Activated CD4-positive, alpha-beta T cell treated with anti-CD3 and anti-CD28 coated beads, Interleukin-2, Interleukin-6, amounts not matched to agents 100 ng/mL and 50 ng/mL, durations not matched to agents 16 hours and 8 hours (primary cell): ENCODE results near the gene ANKFY1.
"Not testable (repeated sequence)": the region's sequence is repeated elsewhere in the genome, so short reads cannot be mapped to it uniquely, and the experiment has no call there.

Experiments used
- DNase-seq: peaks from one replicate; pipeline ENCODE4 v3.0.0-alpha.2; 2020

The ANKFY1 gene

GRCh38 chr17:4152471-4152870 lies 111.3 kb downstream of the ANKFY1 start:
- DNase-seq, result no peak

GRCh38 chr17:4150096-4150495 lies 113.7 kb downstream of the ANKFY1 start:
- DNase-seq, result no peak

DNA sequence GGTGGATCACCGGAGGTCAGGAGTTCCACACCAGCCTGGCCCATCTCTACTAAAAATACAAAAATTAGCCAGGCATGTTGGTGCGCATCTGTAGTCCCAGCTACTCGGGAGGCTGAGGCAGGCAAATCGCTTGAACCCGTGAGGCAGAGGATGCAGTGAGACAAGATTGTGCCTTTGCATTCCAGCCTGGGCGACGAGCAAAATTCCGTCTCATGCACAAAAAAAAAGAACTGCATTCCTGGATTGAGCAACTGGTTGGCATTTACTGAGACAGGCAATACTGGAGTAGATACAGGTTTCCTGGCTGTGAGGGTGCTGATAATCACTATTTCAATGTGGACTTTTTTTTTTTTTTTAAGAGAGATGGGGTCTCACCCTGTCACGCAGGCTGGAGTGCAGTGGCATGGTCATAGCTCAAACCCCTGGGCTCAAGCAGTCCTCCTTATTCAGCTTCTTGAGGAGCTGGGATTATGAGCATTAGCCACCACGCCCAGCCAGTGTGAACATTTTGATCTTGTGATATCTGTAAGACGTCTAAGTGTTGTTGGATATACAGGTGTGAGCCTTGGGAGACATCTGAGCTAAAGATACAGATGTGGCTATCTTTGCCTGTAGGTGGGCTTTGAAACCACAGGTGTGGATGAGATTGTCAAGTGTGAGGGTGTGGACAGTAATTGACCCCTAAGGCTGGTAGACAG lies 115.0 kb downstream of the ANKFY1 start:
- DNase-seq, result no peak

GRCh38 chr17:4147751-4148310 lies 115.9 kb downstream of the ANKFY1 start:
- DNase-seq, result no peak

- DNase-seq, result no peak
Observed at GRCh38 chr17:4146641-4147040, 117.1 kb downstream of the ANKFY1 start.

DNA sequence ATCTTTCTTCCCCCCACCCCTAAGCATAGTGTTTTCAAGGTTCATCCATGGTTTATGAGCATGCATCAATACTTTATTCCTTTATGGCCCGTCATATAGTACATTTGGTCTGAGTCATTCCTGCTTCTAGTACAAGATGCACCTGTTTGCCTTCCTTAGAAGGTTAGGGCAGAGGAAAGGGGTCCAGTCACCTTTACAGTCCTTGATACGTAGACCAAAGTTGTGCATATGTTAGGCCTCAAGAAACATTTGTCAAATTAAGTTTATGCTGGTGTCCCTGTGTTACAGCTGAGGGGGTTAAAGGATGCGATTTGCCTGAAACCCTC lies 119.4 kb downstream of the ANKFY1 start:
- DNase-seq, result peak; percentile 37

GRCh38 chr17:4143563-4144421 lies 120.0 kb downstream of the ANKFY1 start:
- DNase-seq, result peak; percentile 92

DNA sequence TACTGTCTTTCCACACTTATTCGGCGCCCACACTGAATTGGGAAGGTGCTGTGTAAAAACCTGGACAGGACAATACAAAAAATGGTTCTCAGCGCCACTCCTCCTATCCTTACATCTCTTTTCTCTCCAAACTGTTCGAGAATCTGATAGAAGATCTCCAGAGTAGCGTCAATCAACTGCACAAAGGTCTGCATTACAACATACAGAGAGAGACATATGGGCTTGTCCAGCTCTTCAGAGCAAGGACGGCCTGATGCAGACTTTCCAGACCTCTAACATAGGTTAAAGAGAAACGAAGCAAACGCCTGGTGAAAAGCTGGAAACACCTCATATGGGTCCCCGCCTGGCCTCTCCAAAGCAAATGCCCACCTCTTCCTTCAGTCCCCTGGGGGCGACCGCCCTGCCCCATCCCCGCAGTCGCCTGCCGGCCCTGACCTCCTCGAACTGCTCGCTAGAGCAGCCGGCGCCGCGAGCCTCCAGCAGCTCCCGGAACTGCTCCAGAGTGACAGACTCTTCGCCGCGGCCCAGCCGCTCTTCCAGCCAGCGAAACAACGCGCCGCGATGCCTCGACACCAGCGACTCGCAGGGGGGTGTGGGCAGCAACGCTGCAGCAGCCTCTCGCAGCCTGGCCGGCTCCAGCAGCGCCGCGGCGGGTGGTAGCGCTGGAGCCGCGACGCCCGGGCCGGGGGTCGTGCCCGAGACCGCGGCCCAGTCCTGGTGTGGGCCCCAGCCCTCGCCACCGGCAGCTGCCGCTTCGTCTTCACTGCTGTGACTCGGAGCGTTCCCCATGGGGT lies 121.5 kb downstream of the ANKFY1 start:
- peak; percentile 41 for DNase-seq

DNA sequence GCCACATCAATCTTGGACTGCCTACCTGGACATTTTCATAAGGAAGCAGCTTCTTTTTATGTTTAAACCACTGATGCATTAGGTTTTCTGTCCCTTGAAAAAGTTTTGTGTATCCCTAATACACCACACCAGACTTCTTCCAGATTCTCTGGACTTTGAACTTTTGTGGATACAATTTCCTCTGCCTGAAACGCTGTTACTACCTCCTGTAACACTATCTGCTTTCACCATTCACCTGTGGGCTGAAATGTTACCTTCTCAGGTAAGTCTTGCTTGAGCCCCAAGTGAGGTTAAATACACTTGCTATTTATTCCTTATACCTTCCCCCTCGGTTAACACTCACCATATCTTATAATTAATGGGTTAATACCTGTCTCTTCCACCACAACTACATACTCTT lies 123.7 kb downstream of the ANKFY1 start:
- no peak for DNase-seq

DNA sequence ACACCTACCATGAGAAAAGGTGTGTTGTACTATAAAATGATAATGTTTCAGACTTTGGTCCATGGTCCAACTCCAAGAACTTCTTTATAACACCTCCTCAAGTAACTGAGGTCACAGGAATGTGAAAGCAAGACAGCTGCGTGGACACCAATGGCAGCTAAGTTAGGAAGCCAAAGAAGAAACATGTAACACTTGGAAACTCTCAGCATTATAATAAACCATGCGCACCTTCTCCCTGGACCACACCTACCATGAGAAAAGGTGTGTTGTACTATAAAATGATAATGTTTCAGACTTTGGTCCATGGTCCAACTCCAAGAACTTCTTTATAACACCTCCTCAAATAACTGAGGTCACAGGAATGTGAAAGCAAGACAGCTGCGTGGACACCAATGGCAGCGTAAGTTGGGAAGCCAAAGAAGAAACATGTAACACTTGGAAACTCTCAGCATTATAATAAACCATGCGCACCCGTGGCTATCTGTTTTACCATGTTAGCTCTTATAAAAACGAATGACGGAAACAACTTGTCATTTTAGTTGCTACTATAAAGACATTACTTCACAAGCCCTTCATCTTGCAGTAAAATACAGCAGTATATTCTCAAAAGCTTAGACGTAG lies 124.8 kb downstream of the ANKFY1 start:
- not testable (repeated sequence) for DNase-seq

GRCh38 chr17:4136373-4136772 lies 127.4 kb downstream of the ANKFY1 start:
- DNase-seq, result no peak

DNA sequence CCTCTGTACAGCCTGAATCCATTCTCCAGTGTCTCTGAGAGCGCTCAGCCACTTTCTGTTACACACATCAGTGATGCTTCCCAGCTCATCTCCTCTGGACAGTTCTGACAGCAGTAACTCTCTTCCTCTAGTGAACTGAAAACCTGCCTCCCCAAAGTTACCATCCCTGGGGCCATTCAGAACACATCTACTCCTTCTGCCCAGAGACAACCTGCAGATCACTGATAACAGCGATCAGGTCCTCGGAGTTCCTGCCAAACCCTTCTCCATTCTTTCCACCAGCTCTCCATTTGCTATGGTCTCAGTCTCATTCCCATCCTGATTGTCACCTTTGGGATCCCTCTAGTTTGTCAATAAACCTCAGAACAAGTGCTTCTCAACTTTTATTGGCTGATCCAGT lies 128.3 kb downstream of the ANKFY1 start:
- DNase-seq, result no peak

DNA sequence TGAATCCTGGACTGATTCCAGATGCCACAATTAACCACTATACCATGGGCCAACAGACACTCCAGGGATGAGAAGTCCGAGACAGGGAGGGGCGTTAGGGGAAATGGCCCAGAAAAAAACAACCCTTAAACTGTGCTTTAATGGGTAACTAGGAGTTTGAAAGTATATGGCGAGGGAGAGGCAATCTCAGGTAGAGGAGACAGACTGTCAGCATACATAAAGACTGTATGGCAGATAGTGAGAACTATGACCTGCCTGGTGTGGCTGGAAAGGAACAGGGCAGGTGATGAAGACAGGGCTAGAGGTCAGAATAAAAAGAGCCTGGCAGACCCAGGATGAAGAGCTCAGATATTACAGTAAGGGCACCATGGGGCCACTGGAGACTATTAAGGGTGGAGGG lies 129.1 kb downstream of the ANKFY1 start:
- no peak for DNase-seq

DNA sequence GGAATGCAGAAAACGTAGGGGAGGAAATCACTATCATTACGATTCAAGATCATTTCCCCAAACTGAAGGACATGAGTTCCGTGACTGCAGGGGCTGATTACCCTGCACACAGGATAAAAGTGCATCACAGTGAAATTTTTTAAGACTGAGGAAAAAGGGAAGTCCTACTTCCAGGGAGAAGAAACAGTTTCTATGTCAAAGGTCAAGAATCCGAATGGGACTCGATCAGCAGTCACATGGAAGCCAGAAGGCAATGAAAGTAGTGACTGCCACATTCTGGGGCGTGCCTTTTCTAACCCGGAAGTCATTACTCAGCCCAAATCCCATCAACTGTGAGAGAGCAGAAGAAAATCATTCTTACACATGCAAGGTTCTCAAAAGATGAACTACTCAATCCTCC lies 133.1 kb downstream of the ANKFY1 start:
- no peak for DNase-seq

- DNase-seq, result no peak
Observed at GRCh38 chr17:4127555-4127954, 136.2 kb downstream of the ANKFY1 start.

GRCh38 chr17:4125552-4125951 lies 138.2 kb downstream of the ANKFY1 start:
- DNase-seq, result no peak

DNA sequence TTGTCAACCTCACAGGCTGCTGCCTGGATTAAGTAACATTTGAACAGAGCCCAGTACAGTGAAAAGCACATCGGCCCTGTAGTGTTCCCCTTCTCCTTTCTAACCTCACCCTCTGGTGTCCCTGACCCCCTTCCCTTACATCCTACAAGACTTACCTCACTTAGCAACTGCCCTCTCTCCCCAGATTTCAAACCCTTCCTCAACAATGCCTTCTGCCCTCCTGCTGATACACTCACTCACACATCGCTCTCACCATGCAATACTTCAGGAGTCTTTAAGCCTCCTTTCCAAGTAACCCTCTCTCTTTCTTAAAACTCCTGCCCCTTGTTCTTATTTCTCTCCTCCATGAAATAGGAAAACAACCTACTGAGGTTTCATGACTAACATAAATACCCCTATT lies 138.8 kb downstream of the ANKFY1 start:
- DNase-seq, result no peak

- DNase-seq, result no peak
Observed at GRCh38 chr17:4120332-4120731, 143.4 kb downstream of the ANKFY1 start.

GRCh38 chr17:4119299-4119698 lies 144.5 kb downstream of the ANKFY1 start:
- DNase-seq, result no peak

DNA sequence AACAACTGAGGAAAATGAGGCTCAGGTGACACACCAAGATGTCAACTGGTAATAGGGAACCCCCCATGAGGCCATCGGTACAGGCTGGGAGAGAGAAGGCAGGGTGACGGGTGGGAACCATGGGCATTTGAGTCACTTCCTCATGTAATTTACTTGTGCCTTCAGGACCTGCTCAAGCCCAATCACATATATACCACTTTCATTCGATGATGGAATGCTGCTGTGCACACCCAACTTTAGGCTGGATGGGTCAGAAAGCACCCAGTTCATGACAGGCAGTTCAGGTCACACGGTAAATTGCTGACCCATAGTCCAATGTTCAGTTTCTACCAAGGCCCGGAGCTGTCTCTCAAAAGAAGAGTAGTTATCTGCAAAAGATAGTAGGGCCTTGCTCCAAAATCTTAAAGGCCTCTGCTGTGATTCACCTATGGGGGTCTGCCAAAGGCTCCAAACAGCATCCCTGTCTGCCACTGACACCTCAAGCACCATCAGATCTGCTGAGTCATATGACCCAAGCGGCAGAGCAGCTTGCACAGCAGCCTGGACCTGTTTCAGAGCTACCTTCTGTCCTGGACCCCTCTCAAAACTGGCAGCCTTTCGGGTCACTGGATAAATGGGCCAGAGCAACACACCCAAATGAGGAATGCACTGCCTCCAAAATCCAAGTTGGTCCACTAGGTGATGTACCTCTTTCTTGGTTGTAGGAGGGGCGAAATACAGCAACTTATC lies 145.6 kb downstream of the ANKFY1 start:
- DNase-seq, result no peak

DNA sequence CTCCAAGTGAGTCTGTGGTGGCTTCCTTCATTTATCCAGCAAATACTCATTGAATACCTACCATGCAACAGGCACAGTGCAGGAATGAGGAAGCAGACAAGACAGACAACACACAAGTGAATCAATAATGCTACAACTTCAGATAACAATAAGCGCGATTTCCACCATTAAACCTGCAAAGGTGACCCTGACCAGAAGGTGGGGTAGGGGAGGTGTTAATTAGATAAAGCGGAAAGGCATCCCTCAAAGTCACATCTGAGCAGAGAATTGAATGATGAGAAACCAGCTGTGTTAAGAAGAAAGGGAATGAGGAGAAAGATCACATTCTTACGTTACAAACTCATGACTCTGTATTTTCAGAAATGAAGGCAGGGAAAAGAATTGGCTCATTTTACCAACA lies 147.3 kb downstream of the ANKFY1 start:
- no peak for DNase-seq
